ENCODE results near the gene ASTN2. TPM values are rescaled to one million over a fixed set of nuclear protein-coding genes. Genes with fewer than 3 reads are reported as not detected.

Gene ASTN2
- total RNA-seq, 1 donor from 2014 or later: 4.4 TPM

GRCh38 chr9:117121316-117121715 lies 293.5 kb downstream of the ASTN2 start:
- no peak for DNase-seq (ENCODE audit: low spot score)

- no peak for DNase-seq (ENCODE audit: low spot score)
These were observed 294.8 kb downstream of the ASTN2 start for GRCh38 chr9:117120061-117120460.

- DNase-seq (ENCODE audit: low spot score): no peak
These were observed 298.8 kb downstream of the ASTN2 start for GRCh38 chr9:117116084-117116483.

- DNase-seq (ENCODE audit: low spot score): no peak
These were observed 300.1 kb downstream of the ASTN2 start for GRCh38 chr9:117114768-117115167.

GRCh38 chr9:117104716-117105495 lies 310.0 kb downstream of the ASTN2 start:
- DNase-seq (ENCODE audit: low spot score): no peak

- DNase-seq (ENCODE audit: low spot score): no peak
These were observed 310.7 kb downstream of the ASTN2 start for GRCh38 chr9:117104206-117104605.

- DNase-seq (ENCODE audit: low spot score): no peak
These were observed 311.3 kb downstream of the ASTN2 start for GRCh38 chr9:117103438-117104110.

- DNase-seq (ENCODE audit: low spot score): no peak
These were observed 313.8 kb downstream of the ASTN2 start for GRCh38 chr9:117101008-117101407.

GRCh38 chr9:117098331-117098730 lies 316.5 kb downstream of the ASTN2 start:
- no peak for DNase-seq (ENCODE audit: low spot score)

GRCh38 chr9:117097761-117098160 lies 317.1 kb downstream of the ASTN2 start:
- no peak for DNase-seq (ENCODE audit: low spot score)

- no peak for DNase-seq (ENCODE audit: low spot score)
These were observed 318.7 kb downstream of the ASTN2 start for GRCh38 chr9:117096138-117096537.

- no peak for DNase-seq (ENCODE audit: low spot score)
These were observed 319.8 kb downstream of the ASTN2 start for GRCh38 chr9:117095081-117095480.

- no peak for DNase-seq (ENCODE audit: low spot score)
These were observed 320.7 kb downstream of the ASTN2 start for GRCh38 chr9:117093891-117094844.

GRCh38 chr9:117092582-117092981 lies 322.3 kb downstream of the ASTN2 start:
- no peak for DNase-seq (ENCODE audit: low spot score)

GRCh38 chr9:117091529-117091928 lies 323.3 kb downstream of the ASTN2 start:
- DNase-seq (ENCODE audit: low spot score): no peak

GRCh38 chr9:117088786-117089185 lies 326.1 kb downstream of the ASTN2 start:
- DNase-seq (ENCODE audit: low spot score): no peak

GRCh38 chr9:117088140-117088539 lies 326.7 kb downstream of the ASTN2 start:
- no peak for DNase-seq (ENCODE audit: low spot score)

GRCh38 chr9:117084221-117084620 lies 330.6 kb downstream of the ASTN2 start:
- no peak for DNase-seq (ENCODE audit: low spot score)

GRCh38 chr9:117083559-117083958 lies 331.3 kb downstream of the ASTN2 start:
- no peak for DNase-seq (ENCODE audit: low spot score)

- no peak for DNase-seq (ENCODE audit: low spot score)
These were observed 333.1 kb downstream of the ASTN2 start for GRCh38 chr9:117081641-117082317.

- DNase-seq (ENCODE audit: low spot score): no peak
These were observed 334.0 kb downstream of the ASTN2 start for GRCh38 chr9:117080765-117081390.

All from mucosa of gallbladder (tissue), 1 donor.